Measurements from ENCODE around the gene KLHL36.
"Not testable (repeated sequence)": the region's sequence is repeated elsewhere in the genome, so short reads cannot be mapped to it uniquely, and the experiment has no call there.

KLHL36 gene

GRCh38 chr16:84673203-84673535 lies 24.9 kb downstream of the KLHL36 start:
- no peak for DNase-seq (ENCODE audit: low spot score)

DNA sequence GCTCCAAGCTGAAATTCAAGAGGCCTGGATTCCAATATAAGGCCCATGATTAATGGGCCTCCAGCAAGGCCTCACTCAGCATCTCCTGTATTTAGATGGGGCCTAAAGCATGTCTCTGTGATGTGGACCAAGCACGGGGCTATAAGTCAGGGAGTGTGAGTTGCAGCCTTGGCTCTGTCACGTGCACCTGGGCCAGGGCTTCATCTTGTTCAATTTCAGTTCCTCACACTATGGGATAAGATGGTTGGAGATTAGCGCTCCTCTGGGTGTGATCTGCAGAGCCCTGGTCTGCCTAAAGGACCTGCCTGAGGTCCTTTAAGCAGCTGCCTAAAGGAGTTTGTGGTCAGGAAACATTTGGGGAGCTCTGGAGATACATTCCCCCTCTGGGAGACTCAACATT lies 25.2 kb downstream of the KLHL36 start:
- no peak for DNase-seq (ENCODE audit: low spot score)

- DNase-seq (ENCODE audit: low spot score), result no peak
Observed at GRCh38 chr16:84675423-84675822, 27.1 kb downstream of the KLHL36 start.

GRCh38 chr16:84675884-84676283 lies 27.6 kb downstream of the KLHL36 start:
- DNase-seq (ENCODE audit: low spot score), result no peak

DNA sequence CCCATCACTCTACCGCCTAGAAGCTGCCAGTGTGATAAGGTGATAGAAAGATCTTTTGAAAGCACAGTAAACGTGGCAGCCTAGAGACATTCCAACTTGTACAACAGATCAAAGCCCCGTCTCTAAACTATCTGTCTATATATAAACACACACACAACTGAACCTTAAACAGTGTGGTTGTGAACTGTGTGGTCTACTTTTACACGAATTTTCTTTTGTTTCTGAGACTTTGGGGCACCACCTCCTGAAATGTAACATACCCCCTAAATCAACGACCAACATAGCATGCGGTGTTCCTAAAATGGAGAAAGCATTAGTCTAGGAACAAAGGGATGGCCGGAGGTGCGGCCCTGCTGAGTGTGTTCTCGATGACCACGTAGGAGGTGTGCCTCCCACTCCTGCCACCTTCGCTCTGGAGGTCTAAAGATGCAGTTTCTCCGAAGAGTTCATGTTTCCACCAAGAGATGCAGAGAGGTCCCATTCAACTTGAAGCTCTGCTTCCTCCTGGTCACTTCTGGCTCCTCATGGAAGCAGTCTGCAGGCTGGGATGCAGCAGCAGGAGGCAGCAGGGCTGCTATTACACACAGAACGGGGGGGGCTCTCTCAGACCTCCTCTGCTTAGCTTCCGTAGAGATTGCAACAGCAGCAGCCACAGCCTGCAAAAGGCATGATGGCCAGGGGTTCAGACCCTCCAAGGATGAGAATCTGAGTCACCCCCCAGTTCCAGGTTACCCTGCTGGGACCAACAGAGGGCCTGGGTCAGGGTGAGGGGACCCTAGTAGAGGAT lies 28.9 kb downstream of the KLHL36 start:
- DNase-seq (ENCODE audit: low spot score), result no peak

DNA sequence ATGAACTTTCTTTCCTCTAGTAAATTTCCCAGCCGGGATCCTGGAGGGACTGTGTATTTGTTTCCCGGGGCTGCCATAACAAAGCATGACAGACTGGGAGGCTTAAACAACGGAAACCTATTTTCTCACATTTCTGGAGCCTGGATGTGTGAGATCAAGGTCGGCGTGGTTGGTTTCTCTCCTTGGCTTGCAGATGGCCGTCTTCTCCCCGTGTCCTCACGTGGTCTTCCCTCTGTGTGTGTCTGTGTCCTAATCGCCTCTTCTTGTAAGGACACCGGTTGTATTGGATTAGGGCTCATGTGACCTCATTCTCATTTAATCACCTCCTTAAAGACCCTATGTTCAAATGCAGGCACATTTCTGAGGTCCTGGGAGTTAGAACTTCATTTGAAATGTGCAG lies 29.5 kb downstream of the KLHL36 start:
- DNase-seq (ENCODE audit: low spot score), result no peak

- DNase-seq (ENCODE audit: low spot score), result no peak
Observed at GRCh38 chr16:84678541-84678940, 30.2 kb downstream of the KLHL36 start.

- no peak for DNase-seq (ENCODE audit: low spot score)
Observed at GRCh38 chr16:84680165-84680842, 32.0 kb downstream of the KLHL36 start.

GRCh38 chr16:84680843-84681629 lies 32.7 kb downstream of the KLHL36 start:
- DNase-seq (ENCODE audit: low spot score), result no peak

DNA sequence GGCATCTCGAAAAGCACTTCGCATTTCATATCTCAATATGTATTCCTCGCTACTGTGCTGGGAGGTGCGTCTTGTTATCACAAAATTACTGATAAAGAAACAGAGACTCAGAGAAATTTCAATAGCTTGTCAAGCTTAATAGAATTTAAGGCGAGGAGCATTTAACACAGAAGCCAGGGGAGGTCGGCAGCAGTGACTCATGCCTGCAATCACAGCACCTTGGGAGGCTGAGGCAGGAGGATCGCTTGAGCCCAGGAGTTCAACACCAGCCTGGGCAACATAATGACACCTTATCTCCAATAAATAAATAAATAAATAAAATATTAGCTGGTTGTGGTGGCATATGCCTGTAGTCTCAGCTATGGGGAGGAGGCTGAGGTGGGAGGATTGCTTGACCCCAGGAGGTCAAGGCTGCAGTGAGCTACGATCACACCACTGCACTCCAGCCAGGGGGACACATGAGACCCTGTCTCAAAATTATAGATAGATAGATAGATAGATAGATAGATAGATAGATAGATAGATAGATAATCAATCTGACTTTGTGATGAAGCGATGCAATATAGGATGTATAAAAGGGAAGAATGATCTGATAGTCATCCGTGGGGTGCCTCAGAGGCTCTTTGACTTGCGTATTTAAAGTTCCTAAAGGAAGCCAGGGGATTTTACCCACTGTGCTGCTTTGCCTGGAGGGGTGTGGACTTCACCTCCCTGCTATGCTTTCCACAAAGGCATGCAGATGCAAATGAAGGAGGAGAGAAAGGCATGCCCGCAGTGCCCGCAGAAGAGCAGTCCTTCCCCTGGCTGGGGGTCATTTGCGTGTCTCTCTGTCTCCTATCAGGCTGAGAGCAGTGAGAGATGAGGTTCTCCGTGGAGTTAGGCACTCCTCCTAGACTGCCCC lies 35.6 kb downstream of the KLHL36 start:
- no peak for DNase-seq (ENCODE audit: low spot score)

DNA sequence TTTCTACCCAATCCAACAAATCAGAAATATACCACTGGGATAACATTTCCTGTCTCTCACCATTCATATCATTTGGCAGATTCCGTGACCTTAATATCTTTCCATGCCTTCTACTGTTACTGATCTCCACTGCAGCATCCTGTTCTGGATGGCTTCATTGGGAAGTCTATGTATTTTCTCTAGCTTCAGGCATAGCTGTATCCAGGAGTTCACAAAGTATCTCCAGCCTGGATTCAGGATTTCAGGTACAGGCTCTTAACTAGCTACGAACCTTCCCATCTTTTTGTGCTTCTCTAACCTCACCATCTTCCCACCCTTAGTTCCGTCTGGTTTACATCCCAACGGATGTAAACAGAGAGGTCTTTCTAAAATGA lies 36.3 kb downstream of the KLHL36 start:
- DNase-seq (ENCODE audit: low spot score), result no peak

DNA sequence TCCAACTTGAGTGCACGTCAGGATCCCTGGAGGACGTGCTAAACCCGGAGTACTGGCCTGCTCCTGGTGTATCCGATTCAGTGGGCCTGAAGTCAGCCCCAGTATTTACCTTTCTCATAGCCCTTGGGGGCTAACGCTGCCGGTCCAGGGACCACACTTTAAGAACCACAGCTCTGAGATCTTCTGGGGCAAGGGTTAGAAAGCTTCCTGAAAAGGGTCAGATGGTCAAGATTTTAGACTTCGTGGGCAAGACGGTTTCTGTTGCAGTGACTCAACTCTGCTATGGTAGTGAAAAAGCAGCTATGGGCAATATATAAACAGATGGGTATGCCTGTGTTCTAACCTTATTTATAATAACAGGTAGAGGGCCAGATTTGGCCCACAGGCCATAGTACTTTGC lies 36.9 kb downstream of the KLHL36 start:
- no peak for DNase-seq (ENCODE audit: low spot score)

- no peak for DNase-seq (ENCODE audit: low spot score)
Observed at GRCh38 chr16:84686707-84687298, 38.5 kb downstream of the KLHL36 start.

DNA sequence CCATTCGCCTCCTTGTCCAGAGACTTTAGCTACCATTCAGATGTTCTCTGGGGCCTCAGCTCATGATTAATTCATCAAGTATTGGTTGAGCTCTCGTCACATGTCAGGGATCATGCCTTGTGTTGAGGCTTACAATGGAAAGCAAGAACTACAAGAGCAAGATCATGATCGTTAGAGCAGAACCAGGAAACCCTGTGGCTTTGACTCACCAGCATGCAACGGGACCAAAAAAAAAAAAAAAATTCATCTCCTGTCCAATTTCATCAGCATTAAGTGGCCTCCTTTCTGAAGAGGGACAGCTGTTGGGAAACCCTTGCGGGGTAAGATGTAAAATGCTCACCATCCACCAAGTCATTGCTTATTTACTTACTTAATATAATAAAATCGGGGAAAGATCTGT lies 39.4 kb downstream of the KLHL36 start:
- no peak for DNase-seq (ENCODE audit: low spot score)

DNA sequence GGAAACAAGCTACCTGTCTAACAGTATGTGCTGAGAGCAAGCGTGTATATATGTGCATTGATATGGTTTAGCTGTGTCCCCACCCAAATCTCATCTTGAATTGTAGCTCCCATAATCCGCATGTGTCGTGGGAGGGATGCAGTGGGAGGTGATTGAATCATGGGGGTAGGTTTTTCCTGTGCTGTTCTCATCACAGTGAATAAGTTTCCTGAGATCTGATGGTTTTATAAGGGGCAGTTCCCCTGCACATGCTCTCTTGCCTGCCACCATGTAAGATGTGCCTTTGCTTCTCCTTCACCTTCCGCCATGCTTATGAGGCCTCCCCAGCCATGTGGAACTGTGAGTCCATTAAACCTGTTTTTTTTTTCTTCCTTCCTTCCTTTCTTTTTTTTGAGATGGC lies 39.9 kb downstream of the KLHL36 start:
- DNase-seq (ENCODE audit: low spot score), result not testable (repeated sequence)

DNA sequence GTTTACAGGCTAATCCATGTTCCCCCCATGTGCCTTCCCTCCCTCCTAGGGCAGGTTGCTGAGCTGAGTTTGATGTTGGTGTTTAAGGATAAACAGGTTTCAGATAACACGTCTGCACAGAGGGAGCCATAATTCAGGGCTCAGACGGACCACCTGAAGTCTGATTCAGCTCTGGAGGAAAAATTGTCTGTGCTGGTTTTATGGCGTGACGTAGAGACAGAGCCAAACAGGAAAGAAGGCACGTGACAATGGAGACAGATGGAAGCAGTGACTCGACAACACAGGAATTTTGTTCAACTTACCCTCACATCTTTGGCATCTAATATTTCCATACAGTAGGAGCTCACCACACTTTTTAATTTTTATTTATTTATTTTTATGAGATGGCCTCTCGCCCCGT lies 40.8 kb downstream of the KLHL36 start:
- no peak for DNase-seq (ENCODE audit: low spot score)

DNA sequence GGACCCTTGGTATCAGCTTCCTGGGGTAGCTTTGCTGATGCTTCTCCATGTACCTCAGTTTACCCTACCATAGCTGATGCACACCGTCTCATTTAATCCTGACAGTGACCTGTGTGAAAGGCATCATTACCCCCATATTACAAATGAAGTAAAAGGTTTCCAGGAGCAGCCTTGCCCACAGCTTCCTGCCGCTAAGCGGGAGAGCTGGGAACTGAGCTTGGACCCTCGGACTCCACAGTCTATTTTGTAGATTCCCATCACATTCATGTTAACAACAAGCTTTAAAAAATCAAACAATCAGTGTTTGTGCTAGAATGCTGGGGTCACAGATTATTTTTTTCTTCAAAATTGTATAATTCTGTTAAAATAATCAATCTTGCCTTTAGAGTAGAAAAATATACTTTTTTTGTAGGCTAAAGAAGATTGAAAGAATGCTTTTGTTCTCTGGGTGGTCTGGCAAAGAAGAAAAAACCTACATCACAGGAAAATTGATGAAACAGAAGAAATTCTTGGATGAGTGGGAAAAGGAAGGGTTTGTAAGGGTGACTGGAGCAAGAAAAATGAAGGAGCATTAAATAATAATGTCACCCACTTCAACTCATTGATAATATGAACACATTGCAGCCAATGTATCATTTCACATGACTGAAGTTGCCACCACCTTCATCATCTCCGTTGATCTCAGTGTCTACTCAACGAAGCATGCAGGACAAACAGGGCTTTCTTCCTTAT lies 41.9 kb downstream of the KLHL36 start:
- DNase-seq (ENCODE audit: low spot score), result no peak

DNA sequence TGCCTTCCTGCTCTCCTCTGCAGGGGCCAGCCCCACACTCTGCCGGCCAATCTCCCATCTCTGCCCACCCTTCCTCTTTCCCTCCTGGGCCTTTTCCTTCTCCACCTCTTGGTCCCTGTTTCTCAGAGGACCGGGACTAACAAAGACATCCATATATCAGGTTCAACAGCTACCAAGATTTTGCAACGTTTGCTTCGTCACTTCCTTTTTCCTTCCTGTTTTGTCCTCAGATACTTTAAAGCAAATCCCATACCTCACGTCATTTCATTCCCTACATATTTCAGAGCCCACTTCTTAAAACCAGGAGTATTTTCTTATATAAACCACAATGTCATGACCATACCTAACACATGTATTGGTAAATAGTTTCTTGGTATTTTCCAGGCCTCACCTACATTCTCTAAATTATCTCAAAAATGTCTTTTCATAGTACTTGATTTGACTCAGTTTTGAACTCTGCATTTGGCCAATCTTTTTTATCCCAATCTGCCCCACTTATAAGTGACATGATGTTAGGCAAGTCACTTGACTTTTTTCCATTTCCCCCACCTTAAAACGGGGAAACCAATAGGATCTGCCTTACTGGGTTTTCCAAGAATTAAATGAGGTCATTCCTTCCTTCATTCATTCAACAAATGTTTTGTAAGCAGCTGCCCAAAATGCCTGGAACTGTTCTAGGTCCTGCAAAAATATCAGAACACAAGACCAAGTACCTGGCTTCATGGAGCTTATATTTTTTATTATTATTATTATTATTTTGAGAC lies 44.3 kb downstream of the KLHL36 start:
- no peak for DNase-seq (ENCODE audit: low spot score)

DNA sequence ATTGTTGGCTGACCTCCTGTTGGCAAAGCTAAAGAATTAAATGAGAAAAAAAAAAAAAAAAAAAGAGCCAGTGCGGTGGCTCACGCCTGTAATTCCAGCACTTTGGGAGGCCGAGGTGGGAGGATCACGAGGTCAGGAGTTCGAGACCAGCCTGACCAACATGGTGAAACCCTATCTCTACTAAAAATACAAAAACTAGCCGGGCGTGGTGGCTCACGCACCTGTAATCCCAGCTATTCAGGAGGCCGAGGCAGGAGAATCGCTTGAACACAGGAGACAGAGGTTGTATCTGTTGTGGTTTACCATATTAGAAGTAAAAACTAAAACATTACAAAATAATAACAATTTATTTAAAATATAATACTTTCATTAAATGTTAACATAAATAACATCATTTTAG lies 45.6 kb downstream of the KLHL36 start:
- DNase-seq (ENCODE audit: low spot score), result not testable (repeated sequence)

DNA sequence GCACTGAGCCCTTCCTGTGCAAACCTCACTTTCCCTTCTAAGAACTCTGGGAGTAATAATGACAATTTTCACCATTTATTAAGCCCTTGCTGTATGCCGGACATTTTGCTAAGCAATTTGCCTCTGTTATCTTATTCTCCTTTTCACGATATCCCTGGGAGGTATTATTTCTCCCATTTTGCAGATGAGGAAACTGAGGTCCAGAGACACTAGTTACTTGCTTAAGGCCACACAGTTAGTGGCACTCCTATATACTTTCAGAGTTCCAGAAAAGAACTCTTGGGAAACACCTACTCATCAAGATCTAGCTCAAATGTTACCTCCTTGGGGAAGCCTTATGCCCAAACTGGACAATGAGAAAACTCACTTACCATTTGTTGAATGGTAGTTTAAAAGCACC lies 46.7 kb downstream of the KLHL36 start:
- no peak for DNase-seq (ENCODE audit: low spot score)
